ENCODE measurements around the gene PADI4.

PADI4 gene

GRCh38 chr1:17346046-17346789, 38.2 kb downstream of the PADI4 start:
- no peak for DNase-seq (ENCODE audit: extremely low read depth, low read depth)
- TF ChIP-seq CTCF (IDR thresholded peaks at IDR 0.05; ENCODE audit: low read depth, low read length, missing control alignments): no peak
- no peak overlapping the region for H3K4me3 ChIP-seq (replicated peaks; ENCODE audit: low read depth, low read length)

GRCh38 chr1:17347769-17348592, 40.0 kb downstream of the PADI4 start:
- DNase-seq (ENCODE audit: extremely low read depth, low read depth): peak; percentile 46
- H3K4me3 ChIP-seq (replicated peaks; ENCODE audit: low read depth, low read length): no peak overlapping the region
- no peak for TF ChIP-seq CTCF (IDR thresholded peaks at IDR 0.05; ENCODE audit: low read depth, low read length, missing control alignments)

- no peak for TF ChIP-seq CTCF (IDR thresholded peaks at IDR 0.05; ENCODE audit: low read depth, low read length, missing control alignments)
- no peak overlapping the region for H3K4me3 ChIP-seq (replicated peaks; ENCODE audit: low read depth, low read length)
- no peak for DNase-seq (ENCODE audit: extremely low read depth, low read depth)
Observed at GRCh38 chr1:17348593-17349234, 40.7 kb downstream of the PADI4 start.

- no peak overlapping the region for H3K4me3 ChIP-seq (replicated peaks; ENCODE audit: low read depth, low read length)
- DNase-seq (ENCODE audit: extremely low read depth, low read depth): no peak
- TF ChIP-seq CTCF (IDR thresholded peaks at IDR 0.05; ENCODE audit: low read depth, low read length, missing control alignments): no peak
Observed at GRCh38 chr1:17350083-17350482, 42.1 kb downstream of the PADI4 start.

GRCh38 chr1:17350928-17351446, 43.0 kb downstream of the PADI4 start:
- H3K4me3 ChIP-seq (replicated peaks; ENCODE audit: low read depth, low read length): no peak overlapping the region
- no peak for DNase-seq (ENCODE audit: extremely low read depth, low read depth)
- no peak for TF ChIP-seq CTCF (IDR thresholded peaks at IDR 0.05; ENCODE audit: low read depth, low read length, missing control alignments)

- no peak overlapping the region for H3K4me3 ChIP-seq (replicated peaks; ENCODE audit: low read depth, low read length)
- DNase-seq (ENCODE audit: extremely low read depth, low read depth): no peak
- no peak for TF ChIP-seq CTCF (IDR thresholded peaks at IDR 0.05; ENCODE audit: low read depth, low read length, missing control alignments)
Observed at GRCh38 chr1:17351598-17352324, 43.8 kb downstream of the PADI4 start.
